IPS-NIHi7 (cell line): ENCODE measurements around the gene DPM3.
"Not testable (repeated sequence)": the region's sequence is repeated elsewhere in the genome, so short reads cannot be mapped to it uniquely, and the experiment has no call there.

Source experiments
- DNase-seq: peaks from one replicate; pipeline ENCODE4 v3.0.0; 2012; ENCODE audit warnings: mixed read lengths; ENCODE audit errors: extremely low spot score

Gene DPM3

DNA sequence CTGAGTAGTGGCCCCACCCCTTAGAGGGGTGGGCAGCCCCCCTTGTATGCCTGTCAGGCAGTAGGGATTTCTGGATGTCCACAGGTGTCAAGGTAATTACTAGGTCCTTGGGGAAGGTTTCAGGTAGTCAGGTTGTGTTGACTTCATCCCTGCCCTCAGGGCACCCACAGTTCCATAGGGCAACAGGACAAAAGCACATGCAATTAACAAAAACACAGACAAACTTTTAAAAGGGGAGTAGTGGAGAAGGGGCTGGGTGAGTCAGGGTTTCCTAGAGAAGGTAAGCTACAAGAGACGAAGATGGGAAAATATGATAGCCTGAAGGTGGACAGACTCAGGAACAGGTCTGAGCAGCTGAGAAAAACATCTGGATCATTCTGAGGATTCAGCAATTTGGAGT is 18.7 kb upstream of the DPM3 start:
- peak; percentile 7 for DNase-seq

DNA sequence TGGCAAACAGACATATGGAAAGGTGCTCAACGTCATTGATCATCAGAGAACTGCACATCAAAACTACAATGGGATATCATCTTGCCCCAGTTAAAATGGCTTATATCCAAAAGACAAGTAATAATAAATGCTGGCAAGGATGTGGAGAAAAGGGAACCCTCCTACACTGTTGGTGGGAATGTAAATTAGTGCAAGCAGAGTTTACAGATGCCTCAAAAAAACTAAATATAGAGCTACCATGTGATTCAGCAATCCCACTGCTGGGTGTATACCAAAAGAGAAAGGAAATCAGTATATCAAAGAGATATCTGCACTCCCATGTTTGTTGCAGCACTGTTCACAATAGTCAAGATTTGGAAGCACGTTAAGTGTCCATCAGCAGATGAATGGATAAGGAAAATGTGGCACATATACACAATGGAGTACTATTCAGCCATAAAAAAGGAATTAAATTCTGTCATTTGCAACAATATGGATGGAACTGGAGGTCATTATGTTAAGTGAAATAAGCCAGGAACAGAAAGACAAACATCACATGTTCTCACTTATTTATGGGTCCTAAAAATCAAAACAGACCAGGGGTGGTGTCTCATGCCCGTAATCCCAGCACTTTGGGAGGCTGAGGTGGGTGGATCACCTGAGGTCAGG is 15.8 kb upstream of the DPM3 start:
- DNase-seq = not testable (repeated sequence)

DNA sequence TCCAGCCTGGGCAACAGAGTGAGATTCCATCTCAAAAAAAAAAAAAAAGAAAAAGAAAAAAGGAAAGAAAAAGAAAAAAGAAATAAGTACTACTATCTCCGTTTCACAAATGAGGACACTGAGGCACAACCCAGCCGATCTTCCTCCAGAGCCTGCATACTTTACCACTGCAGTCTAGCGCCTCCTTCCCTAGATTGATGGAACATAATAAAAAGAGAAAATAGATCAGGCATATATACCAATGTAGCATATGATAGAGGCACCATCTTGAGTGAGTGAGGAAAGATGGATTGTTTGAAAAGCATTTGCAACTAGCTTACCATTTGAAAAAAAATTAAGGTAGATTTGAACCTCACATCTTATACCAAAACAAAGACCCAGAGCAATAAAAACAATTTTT is 5.2 kb upstream of the DPM3 start:
- DNase-seq = no peak

DNA sequence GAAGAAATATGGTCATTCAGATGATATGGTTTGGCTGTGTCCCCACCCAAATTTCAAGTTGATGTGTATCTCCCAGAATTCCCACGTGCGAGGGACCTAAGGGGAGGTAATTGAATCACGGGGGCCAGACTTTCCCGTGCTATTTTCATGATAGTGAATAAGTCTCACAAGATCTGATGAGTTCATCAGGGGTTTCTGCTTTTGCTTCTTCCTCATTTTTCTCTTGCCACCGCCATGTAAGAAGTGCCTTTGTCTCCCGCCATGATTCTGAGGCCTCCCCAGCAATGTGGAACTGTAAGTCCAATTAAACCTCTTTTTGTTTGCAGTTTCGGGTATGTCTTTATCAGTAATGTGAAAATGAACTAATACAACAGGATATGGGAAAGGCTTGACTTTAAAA is 1.4 kb upstream of the DPM3 start:
- no peak for DNase-seq

DNA sequence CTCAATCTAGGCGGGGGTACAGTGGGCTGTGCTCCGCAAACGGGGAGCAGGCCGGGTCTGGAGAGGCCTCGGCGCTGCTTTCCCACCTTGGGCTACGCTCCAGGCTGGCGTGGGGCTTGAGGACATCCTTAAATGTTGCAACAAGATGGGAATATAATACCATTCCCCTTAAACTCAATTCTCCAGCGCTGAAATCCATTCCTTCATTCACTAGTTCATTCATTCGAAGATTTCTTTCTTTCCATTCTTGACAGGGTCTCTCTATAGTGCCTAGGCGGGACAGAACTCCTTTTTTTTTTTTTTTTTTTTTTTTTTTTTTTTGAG is 261 bp upstream of the DPM3 start:
- no peak for DNase-seq

DNA sequence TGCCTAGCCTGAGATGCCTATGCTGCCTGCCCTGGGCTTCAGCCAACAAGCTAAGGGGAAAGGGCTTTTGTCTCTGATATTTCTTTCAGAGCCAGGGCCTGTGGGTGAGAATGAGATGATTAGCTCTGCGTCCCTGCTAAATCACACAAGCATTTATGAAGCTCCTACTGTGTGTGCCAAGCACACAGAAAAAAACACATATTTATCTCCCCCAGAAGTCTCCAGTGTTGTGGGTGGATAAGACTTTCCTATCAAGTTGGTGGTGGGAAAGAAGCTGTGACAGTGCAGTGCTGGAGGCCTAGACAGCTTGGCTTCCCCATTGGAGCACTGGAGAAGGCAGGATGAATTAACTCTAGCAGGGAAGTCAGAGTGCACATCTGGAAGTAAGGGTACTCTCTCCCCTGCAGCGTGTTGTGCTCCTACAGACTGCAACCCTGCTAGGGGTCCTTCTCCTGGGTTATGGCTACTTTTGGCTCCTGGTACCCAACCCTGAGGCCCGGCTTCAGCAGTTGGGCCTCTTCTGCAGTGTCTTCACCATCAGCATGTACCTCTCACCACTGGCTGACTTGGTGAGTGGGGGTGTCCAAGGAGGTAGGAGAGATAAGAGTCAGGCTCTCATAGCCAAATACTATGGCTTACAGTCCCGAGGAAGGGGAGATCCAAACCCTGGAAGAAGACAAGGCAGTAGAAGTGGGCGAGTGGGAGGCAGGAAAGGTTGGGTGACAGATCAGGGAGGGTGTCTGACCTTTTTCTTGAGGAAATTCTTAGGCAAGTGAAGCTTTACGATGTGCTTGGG is 3.0 kb downstream of the DPM3 start:
- no peak for DNase-seq

DNA sequence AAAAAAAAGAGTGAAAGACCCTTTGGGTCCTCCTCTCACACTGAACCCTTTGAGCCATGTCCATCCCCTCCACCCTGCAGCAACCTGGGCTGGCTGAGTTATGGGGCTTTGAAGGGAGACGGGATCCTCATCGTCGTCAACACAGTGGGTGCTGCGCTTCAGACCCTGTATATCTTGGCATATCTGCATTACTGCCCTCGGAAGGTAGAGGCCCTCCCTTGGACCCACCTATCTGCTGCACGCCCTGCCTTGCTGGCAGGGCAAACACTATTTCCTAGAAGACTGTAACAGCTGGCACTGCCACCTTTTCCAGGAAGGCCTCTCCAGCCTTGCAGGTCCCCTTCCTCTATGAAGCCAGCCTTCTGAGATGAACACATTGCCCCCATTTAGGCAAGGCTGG is 3.6 kb downstream of the DPM3 start:
- no peak for DNase-seq

DNA sequence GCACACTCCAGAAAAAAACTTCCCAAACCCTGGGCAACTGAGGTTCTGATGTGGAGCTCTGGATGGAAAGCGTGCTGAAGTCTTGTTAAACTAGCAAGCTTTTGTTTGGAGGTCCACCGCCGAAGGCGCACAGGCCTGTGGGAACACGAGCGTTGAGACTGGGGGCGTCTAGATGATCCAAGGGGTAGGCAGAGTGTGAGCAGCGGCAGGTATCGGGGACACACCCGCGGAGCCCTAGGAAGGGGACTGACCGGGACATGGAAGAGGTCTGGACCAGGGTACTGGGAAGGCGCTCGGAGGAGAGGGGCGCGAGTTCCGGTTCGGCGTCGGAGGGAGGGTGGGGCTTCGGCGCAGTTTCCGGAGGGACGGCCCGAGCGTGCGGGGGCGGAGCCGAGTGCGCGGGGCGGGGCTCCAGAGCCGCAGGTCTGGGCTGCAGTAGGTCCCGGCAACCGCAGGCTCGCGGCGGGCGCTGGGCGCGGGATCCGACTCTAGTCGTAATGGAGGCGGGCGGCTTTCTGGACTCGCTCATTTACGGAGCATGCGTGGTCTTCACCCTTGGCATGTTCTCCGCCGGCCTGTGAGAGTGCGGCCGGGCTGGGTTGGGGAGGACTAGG is 4.8 kb downstream of the DPM3 start, which contains the start of gene SLC50A1:
SLC50A1 (plus strand) TSS at position 438 of the 614 bp plus-strand sequence; CDS start at position 498, 60 bp downstream.
- peak; percentile 96 for DNase-seq

DNA sequence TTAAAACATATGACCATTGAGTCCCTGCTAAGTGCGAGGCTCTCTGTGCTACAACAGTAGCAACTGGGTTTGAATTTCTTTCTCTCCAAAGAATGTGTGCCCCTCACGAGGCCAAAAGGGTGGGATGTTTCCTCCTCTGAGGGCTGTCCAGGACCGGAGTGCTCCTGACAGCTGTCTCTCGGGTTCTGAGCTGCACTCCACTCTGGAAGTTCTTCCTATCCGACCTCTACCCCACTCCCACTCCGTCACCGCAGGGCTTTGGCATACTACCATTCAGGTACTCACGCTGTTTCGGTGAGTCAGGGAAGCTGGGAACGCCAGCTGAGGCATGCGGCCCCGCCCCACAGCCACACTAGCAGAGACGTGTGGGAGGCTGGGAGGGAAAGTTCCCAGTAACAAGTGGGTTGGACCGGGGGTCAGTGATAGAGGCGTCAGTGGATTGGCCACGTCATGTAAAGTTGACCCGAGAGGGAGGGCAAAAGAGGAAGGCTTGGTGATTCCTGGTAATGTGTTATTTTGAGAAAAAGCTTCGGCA is 5.4 kb downstream of the DPM3 start:
- DNase-seq = peak; percentile 62

DNA sequence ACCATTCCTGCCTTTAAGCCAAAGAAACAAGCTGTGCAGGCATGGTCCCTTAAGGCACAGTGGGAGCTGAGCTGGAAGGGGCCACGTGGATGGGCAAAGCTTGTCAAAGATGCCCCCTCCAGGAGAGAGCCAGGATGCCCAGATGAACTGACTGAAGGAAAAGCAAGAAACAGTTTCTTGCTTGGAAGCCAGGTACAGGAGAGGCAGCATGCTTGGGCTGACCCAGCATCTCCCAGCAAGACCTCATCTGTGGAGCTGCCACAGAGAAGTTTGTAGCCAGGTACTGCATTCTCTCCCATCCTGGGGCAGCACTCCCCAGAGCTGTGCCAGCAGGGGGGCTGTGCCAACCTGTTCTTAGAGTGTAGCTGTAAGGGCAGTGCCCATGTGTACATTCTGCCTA is 6.0 kb downstream of the DPM3 start:
- no peak for DNase-seq

DNA sequence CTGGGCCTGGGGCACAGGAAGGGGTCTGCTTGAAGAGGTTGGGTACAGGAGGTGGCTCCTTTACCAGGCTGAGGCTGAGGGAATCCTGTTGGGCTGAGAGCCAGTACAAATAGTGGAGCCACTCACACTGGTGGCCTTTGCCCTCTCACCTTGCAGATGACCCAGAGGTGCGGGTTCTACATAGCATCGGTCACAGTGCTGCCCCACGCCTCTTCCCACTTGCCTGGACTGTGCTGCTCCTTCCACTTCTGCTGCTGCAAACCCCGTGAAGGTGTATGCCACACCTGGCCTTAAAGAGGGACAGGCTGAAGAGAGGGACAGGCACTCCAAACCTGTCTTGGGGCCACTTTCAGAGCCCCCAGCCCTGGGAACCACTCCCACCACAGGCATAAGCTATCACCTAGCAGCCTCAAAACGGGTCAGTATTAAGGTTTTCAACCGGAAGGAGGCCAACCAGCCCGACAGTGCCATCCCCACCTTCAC is 6.5 kb downstream of the DPM3 start:
- DNase-seq = no peak

DNA sequence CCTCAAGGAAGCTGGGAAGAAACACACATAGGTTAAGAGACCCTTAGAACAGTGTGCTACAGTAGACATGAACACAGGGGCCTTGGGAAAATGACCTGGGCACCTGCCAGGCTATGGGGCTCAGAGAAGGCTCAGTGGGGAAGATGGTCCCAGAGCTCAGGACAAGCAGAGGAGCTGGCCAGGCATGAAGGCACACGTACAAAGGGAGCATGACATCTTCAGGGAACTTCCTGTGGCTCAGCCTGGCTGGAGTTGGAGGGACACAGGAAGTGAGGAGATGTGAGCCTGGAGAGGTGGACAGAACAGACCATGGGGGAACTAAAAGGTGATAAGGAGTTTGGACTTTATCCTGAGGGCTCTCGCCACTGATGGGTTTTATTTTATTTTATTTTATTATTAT is 8.5 kb downstream of the DPM3 start:
- DNase-seq = no peak

DNA sequence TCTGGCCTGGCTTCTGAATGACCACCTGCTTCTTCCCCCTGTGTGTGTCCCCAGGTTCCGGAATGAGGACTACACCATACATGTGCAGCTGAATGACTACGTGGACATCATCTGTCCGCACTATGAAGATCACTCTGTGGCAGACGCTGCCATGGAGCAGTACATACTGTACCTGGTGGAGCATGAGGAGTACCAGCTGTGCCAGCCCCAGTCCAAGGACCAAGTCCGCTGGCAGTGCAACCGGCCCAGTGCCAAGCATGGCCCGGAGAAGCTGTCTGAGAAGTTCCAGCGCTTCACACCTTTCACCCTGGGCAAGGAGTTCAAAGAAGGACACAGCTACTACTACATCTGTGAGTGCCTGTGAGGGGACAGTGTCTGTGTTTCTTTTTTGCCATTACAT is 9.0 kb downstream of the DPM3 start:
- no peak for DNase-seq

DNA sequence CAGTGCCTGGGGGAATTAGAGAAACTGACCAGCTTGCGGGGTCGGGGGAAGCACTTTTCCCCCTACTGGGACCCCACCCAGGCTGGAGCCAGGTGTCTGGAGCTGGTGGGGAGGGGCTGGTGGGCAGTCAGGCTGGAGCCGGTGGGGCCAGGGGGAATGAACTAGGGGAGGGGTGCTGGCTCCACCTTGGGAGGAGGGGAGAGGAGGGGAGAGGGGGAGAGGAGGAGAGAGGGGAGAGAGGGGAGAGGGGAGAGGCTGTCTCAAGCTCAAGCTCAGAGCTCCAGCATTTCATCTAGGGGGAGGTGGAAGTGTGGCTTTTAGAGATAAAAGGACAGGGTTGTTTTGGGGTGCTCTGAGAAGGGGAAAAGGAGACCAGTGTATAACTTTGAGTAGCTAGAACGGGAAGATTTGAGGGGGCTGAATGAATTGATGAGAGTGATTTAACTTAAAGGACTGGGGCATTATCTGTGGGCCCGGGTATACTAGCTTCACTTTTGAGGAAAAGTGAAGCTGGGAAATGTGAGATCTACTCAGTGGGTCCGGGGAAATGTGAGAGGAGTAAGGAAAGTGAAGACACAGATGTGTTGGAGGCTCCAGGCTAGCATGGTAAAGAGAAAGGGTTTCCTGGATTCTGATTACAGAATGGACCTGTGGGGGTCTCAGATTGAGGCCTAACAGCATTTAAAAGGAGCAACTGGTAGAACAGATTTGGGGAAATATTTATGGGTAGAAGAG is 9.9 kb downstream of the DPM3 start:
- DNase-seq = peak; percentile 27

DNA sequence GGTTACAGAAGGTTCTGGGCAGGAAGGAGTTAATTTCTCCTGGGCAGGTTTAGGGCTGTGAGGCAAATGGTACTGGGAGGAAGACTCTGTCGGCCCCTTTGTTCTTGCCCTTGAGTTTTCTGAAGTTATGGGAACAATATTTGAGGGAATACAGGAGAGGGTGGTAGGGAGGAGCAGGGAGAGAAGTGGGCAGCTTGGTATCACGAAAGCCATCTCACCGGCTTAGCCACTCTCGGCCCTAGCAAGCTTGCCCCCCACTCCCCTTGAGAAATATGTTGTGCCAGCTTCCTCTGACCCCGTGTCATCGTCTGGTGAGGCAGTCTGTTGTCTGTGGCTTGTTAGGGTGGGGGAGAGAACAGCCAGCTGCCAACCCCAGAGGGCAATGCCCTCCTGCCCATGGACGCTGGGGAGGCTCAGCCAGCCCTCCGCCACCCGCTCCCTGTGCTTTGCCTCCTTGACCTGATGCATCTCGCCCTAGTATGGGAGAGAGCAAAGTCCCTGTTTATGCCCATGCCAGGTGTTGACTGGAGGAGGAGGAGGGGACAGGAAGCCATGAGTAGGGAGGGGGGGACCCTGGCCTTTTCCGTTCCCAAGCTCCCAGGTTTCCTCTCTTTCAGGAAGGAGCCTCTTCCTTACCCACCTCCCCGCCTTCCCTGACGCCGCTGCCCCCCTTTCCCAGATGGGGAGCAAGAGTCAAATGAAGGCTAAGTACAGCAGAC is 11.4 kb downstream of the DPM3 start:
- DNase-seq = no peak

DNA sequence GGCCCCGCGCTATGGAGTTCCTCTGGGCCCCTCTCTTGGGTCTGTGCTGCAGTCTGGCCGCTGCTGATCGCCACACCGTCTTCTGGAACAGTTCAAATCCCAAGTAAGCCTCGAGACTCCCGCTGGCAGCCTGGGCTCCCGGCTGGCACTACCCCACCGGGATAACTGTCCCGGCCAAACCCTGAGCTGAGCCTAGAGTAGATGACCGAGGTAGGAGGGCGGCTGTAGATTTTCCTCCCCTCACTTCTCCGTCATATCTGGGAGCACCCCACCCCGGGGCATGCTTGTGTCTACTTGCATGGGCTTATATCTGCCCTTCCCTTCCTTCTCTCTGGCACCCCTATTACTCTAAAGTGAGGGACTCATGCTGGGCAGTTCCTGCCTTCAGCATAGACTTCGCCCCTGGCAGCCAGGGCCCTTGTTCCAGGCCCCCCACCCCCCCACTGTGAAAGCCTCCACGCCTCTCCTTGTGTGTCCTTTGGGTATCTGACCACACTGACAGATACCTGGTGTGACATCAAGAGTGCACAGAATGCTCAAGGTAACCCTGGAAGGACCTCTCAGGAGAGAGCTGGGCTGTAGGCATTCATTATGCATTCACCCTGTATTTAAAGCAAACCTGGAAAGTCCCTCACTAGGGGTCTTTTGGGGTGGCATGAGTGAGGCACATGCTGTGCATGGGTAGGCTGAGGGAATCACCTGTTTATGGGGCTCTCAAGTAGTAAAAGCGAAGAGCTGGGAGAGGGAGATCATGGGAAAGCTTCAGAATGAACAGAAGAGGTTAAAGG is 12.2 kb downstream of the DPM3 start:
- DNase-seq = no peak

DNA sequence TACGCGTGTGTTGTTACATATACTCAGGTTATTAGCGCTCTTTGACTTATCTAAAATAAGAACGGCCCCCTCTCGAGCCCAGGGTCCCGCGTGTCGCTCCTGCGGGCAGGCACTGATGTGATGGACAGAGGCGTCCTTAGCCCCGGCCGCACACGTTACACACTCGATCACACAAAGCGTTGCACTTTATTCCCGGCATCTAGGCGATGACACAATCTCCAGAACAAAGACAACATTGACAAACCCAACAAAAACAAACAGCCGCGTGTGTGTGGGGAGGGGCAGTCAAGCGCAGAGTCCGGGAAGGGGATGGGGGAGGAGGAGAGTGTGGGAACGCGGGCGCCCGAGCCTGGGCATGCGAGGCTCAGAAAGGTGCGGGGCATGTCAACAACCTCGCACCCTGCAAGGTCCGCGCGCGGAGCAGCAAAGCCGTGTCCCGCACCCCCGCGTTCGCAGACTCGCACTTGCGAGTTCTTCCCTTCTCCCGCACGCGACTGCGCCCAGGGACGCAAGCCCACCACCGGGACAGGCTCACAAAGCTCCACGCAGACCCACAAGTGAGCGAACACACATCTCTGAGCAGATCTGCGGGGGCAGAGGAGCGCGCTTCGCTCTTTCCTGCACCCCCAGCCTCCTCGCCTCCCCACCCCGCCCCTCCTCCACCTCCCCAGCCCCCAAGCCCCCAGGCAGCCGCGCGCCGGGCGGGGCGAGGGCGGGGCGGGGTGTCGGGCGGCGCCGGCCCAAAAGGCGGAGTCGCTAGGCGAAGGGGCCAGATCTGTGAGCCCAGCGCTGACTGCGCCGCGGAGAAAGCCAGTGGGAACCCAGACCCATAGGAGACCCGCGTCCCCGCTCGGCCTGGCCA is 13.0 kb downstream of the DPM3 start, which contains the start of gene EFNA1:
EFNA1 (plus strand) TSS at position 772 of the 862 bp plus-strand sequence. CDS start 102 bp downstream, outside the sequence.
- peak; percentile 39 for DNase-seq

DNA sequence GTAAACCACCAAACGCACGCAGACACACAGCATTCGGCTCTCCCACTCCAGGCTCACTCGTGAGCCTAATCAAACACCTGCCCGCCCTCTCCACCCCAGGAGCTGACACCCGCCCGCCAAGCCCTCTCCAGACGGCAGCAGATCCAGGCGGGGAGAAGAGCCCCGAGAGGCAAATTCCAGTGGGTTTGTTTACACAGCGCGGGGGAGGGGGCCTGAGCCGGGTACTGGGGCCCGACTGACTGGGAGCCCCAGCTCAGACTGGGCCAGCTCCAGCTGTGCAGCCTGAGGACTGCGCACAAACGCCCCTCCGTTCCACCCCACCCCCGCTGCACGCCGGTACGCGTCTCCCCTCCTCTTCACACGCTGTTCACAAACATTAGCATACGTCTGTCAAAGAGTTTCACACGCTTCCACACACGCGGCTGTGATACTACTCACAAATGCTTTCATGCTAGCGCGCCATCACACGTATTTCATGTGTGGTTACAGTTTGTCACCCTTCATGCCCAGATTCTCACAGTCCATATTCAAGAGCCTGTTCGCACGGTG is 13.7 kb downstream of the DPM3 start:
- peak; percentile 43 for DNase-seq

DNA sequence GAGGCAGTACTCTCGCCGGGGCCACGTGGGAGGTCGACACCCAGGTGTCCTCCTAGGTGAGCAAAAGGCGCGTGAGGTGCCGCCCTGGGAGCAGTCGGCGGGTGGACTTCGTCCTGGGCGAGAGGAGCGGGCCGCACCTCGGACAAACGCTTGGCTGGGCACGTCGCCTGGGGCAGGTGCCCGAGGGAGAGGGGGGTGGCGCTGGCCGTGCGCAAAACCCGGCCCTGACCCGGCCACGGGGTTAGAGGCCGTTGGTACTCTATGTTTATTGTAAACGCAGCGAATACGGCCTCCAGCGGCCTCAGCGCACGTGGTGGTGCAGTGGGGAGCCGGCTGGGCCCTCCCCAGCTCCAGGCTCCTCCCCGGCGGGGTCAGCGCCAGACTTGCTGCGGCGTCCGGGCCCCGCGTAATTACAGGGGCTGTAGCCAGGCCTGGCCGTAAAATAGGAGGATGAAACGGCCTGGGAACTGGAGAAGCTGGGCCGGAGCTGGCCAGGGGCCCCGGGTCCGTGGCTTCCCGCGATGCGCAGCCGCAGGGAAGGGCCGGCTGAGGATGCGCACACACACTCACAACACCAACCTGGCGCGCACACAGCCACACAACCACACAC is 14.3 kb downstream of the DPM3 start:
- peak; percentile 34 for DNase-seq
